GM12892 (cell line): ENCODE results near the gene SIRT7.
A peak's percentile ranks its signal among the peaks of the same experiment; 100 is the strongest.

Experiments used
- DNase-seq: peaks from one replicate; pipeline ENCODE4 v3.0.0; 2011; ENCODE audit not compliant: insufficient read length
- FAIRE-seq: peaks from 2 replicates; lab custom pipeline; 2011; peaks lifted over from hg19 to GRCh38; lab: Jason Lieb, UNC
- POLR2A ChIP-seq: IDR thresholded peaks from 2 replicates; pipeline ENCODE4 v1.6.1; 2011; ENCODE audit warnings: low read depth, low read length, control low read depth
- POLR2AphosphoS5 ChIP-seq: IDR thresholded peaks from 2 replicates; pipeline ENCODE4 v1.6.1; 2011; ENCODE audit warnings: low read depth, low read length, control low read depth
- TAF1 ChIP-seq: IDR thresholded peaks from 2 replicates; pipeline ENCODE4 v1.6.1; 2011; ENCODE audit warnings: low read depth, mild to moderate bottlenecking, control low read depth, low read length, borderline replicate concordance

The SIRT7 gene

DNA sequence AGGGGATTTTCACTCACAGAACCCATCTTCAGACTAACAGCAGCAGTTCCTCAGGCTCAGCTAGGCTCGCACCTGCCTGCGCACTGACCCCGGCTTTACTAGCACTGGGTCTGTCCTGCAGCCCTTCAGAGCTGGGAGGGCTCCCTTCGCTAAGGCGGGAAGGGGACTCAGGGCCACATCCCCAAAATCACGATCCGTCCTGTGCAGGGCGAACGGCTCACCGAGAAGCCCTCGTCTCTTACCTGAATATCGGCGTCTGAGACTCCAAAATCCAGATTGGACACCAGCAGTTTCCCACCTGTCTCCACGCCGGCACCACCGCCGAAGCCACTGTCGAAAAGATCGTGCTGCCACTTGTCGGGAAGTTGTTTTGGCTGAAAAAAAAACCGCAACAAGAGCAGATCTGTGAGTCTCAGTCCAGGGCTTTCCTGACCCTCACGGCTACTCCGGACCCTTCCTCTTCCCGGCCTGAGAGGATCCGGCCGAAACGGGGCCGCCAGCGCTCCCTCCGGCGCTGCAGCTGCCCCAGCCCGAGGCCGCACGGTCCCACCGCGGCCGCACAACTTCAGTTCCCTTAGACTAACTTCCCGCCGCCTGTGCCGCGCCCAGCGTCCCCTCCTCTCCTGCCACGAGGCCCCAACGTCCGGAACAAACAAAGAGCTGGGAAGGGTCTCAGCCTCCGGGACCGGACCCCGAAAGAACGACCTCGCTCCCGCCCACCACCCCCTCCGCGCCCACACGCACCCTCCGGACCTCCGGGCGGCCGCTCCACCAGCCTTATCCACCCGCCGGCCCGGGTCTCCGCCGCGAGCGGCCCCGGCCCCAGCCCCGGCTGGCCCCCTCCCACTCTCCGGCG lies 27.3 kb downstream of the SIRT7 start:
- no peak for FAIRE-seq
- no peak for TF ChIP-seq POLR2AphosphoS5
- TF ChIP-seq TAF1 = no peak
- no peak for TF ChIP-seq POLR2A
- DNase-seq = no peak

DNA sequence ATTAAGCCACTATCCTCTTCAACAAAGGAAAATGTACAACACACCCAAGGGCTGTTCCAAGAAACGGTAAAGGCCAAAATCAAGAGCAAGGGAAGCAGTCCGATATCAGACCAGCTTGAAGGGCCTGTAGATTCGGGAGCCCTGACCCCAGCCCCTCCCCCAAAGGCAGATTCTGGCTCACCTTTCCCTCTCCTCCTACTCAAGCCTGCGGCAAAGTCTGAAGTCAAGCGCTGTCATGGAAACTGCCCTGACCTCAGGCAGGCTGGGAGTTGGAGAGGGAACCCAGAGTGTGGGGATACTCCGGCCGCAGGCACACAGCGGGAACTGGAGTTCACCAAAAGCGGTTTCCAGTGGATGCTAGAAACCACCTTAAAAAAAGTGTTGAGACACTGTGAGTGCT lies 28.4 kb downstream of the SIRT7 start:
- FAIRE-seq = no peak

DNA sequence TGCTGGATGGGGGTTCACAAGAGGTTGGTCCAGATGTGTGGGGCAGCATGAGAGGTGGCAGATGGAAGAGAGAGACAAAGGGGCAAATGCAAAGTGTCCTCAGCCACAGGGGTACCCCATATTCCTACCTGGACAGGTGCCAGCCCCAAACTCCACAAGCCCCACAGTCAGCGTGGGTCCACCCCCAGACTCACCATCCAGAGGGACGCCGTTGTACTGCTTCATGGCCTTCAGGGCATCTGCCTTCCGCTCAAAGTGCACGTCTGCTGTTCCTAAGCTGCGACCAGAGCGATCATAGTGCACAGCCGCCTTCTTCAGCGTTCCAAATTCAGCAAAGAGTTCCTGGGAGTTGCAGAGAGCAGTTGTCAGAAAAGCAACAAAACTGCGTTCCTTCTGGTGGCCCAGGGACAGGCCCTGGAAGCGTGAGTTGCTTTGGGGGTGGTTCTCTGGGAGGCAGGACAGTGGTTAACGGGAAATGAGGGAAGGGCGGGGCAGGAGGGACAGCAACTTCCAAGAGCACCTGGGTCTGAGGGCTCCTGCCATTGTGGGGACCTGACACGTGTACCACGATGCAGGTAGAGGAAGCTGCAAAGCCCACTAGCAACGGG lies 28.9 kb downstream of the SIRT7 start:
- no peak for TF ChIP-seq TAF1
- no peak for TF ChIP-seq POLR2AphosphoS5
- TF ChIP-seq POLR2A = no peak
- no peak for DNase-seq
- no peak for FAIRE-seq

More for the DNA sequence above, 28.4 kb downstream of the SIRT7 start:
- DNase-seq = no peak
- TF ChIP-seq POLR2AphosphoS5 = no peak
- no peak for TF ChIP-seq TAF1
- TF ChIP-seq POLR2A = no peak

DNA sequence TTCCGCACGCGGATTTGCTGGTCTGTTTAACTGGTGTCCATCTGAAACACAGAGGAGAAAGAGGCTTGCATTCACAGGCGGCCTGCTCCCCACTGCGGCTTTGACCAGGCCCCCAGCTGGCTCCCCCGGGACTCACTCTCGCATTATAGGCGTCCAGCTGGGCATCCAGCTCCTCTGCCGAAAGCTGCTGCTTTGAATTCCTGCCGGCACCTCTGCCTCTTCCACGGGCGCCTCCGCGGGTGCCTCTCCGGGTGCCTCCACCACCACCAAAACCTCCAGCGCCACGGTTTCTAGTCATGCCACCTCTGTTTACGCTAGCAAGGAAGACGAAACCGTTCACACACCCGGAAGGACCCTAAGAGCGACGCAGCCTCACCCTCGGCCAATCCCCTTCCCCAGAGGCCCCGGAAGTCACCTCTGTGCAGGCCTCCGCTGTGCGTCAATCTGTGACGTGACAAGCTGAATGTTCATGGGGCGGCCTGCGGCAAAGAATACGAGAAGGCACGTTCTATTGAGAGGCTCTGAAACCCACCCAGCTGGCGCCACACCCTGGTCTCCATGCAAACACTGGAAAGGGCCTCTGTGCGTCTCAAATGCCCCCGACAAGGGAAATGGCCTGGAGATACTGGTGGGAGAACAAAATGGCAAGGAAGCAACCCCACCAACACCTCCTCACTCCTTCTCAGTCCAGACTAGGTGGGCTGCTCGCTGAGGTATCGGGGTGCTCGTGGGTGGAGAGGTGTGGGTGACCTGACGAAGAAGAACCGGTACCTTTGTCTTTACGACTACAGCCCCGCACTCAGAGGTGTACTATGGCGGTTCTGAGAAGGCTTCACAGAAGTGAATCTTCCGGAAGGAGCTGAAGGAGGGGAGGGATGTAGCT lies 29.6 kb downstream of the SIRT7 start:
- no peak for FAIRE-seq
- no peak for TF ChIP-seq POLR2AphosphoS5
- no peak for TF ChIP-seq POLR2A
- no peak for TF ChIP-seq TAF1
- DNase-seq = no peak

DNA sequence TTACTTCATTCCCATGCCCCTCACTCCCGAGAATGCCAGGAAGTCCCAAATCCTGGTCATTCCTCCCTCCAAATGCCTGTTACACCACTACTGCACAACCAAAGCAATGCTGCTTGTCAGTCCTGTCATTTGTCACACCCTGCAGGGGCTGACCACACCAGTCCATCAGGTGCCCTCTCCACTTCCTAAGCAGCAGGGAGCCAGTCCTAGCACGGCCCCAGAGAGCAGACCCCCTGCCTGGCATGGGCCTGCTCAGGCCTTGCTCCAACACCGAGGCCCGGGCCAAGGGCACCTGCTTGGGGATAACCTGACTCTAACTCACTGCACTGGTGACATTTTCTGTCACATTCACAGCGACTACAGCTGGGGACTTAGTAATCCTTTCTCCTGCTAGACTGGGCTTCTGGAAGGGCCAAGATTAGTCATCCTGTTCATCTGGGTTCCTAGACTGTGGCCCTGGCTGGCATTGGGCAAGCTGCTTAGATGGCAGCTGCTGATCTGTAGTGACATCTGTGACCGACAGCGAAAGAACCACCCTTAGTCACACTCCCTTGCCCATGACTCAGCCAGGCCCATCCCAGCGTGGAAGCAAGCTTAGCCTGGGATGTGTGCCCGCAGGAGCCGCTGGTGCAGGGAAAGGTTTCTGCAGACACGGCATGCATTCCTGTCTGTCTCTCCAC lies 32.0 kb downstream of the SIRT7 start:
- FAIRE-seq = no peak
- no peak for DNase-seq
- TF ChIP-seq POLR2AphosphoS5 (no peak; the same call in 1 of the 2 replicates), POLR2A (no peak; the same call in none of the 2 replicates)

DNA sequence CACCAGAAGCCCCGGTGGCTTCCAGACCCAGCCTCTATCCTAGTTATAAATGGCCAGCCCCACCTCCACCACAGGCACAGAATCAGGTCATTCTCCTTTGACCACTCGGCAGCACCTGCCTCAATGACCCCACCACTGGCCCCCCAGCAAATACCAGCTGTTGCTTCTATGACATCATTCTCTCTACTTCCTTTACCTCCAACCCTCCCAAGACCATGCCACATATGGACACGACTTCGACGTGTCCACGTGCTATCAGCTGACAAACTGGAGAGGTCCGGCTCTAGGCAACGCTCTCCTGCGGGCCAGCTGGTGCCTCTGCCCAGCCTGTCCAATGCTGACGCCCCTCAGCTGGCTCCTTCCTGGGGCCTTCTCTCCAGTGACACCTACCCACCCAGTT lies 32.5 kb downstream of the SIRT7 start:
- TF ChIP-seq POLR2AphosphoS5 (0 out of 2 replicates have a peak, but pooled peaks have one; percentile 1), POLR2A (peak; percentile 47), TAF1 (no peak)
- no peak for DNase-seq
- no peak for FAIRE-seq

DNA sequence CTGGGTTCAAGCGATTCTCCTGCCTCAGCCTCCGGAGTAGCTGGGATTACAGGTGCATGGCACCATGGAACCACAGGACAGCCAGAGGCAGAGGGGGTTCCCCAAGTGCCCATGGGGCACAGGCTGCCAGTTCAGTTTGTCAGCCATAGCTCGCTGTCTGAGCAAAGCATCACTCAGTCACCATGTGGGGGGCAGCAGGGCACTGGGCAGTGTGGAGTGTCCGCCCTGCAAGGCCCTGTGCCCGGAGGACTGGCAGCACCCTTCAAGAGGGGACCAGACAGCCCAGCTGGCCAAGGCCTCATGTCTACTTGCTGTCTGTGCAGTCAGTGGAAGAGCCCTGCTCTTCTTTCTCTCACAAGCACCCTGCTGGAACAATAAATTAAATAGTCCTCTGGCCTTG lies 33.0 kb downstream of the SIRT7 start:
- FAIRE-seq (no peak), DNase-seq (no peak)
- TF ChIP-seq POLR2AphosphoS5 = peak; percentile 26; the same call in 1 of the 2 replicates
- no peak for TF ChIP-seq TAF1

DNA sequence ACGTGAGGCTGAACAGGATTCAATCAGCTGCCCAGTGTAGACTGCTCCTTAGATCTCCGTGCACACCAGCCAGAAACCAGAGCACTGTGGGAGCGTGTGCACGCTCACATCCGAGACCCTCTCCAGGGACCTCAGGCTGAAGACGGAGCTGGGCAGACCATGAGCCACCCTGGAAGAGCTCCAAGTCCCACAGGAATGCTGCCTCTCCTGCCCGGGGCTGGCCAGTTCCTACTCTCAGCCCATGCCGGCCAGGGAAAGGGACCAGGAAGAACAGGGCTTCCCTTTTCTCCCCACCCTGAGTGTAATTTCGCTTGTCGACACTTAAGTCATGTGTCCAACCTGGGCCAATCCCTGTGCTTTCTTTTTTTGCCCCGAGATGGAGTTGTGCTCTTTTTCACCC lies 33.5 kb downstream of the SIRT7 start:
- DNase-seq = no peak
- TF ChIP-seq TAF1 = no peak
- TF ChIP-seq POLR2AphosphoS5 = no peak
- no peak for TF ChIP-seq POLR2A
- FAIRE-seq = no peak

DNA sequence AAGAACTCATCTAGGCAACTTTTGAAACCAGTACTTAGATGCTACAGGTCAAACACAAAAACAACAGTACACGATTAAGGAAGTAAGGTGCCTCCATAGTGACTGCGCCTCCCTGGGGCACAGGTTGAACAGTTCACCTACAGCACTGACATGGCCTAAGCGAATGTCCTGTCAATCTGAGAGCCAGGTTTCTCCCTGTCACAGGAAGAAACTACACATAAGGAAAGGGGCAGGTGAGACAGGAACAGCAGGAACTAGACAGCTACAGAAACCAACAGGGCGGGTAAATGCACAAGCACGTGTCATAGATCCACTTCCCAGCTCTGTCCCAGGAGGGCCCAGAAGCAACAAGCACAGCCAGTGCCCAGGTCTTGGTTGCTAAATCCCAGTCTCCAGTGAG lies 38.9 kb downstream of the SIRT7 start:
- DNase-seq (no peak), FAIRE-seq (no peak)
- TF ChIP-seq POLR2A = no peak
- no peak for TF ChIP-seq POLR2AphosphoS5
- no peak for TF ChIP-seq TAF1

DNA sequence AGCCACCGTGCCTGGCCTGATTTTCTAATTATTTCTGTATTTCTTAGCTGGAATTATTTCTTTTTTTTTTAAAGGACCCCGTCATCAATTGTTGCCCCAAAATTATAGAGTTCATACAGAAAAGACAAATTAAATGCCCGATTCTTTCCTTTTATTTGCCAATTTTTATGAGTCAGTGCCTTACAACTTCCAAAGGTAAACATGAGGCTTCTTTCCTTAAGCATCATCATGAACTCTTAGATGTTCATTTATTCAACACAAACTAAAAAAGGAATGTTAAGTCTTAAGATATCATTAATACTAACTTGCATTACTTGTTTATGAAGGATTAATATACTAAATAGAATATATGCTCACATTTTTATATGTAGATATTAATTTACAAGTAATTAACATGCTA lies 39.7 kb downstream of the SIRT7 start:
- TF ChIP-seq POLR2AphosphoS5 = no peak
- TF ChIP-seq TAF1 = no peak
- no peak for TF ChIP-seq POLR2A
- FAIRE-seq (no peak), DNase-seq (no peak)
